ENCODE measurements around the gene NADK2.
A peak's percentile ranks its signal among the peaks of the same experiment; 100 is the strongest.
"Not testable (repeated sequence)": the region's sequence is repeated elsewhere in the genome, so short reads cannot be mapped to it uniquely, and the experiment has no call there.

NADK2 gene

GRCh38 chr5:36198281-36198680, 43.4 kb downstream of the NADK2 start:
- no peak for DNase-seq (ENCODE audit: insufficient read length, low spot score)
- FAIRE-seq, result no peak
- TF ChIP-seq TAF1 (IDR thresholded peaks at IDR 0.05; ENCODE audit: low read depth, low read length) (no peak), POLR2AphosphoS5 (IDR thresholded peaks at IDR 0.05; ENCODE audit: low read depth, low read length) (no peak), PAX5 (IDR thresholded peaks at IDR 0.05; ENCODE audit: insufficient read depth, low read length, severe bottlenecking) (no peak), POU2F2 (IDR thresholded peaks at IDR 0.05; ENCODE audit: low read depth, low read length) (no peak), POLR2A (IDR thresholded peaks at IDR 0.05; ENCODE audit: low read depth, low read length) (no peak), SPI1 (IDR thresholded peaks at IDR 0.05; ENCODE audit: low read depth, low read length) (no peak)

DNA sequence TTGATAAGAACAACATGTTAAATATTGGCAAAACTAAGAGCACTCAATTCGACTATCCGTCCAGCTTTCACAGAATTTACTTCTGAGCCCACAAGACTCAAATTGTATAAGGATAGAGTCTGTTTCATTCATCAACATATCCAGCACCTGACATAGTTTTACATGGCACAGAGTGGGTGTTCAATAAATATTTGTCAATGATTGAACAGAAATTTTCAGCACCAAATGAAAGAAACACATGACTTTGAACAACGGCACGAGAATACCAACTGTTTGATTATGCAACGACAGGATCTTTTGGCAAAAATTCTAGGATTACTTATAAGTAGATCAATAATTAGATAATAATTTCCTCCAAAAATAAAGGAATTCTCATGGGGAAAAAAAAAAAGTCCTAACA, 48.0 kb downstream of the NADK2 start:
- TF ChIP-seq PAX5 (IDR thresholded peaks at IDR 0.05; ENCODE audit: insufficient read depth, low read length, severe bottlenecking) (no peak), TAF1 (IDR thresholded peaks at IDR 0.05; ENCODE audit: low read depth, low read length) (no peak), POLR2A (IDR thresholded peaks at IDR 0.05; ENCODE audit: low read depth, low read length) (no peak)
- FAIRE-seq (no peak), DNase-seq (ENCODE audit: insufficient read length, low spot score) (no peak)

GRCh38 chr5:36184408-36184807, 57.3 kb downstream of the NADK2 start:
- DNase-seq (ENCODE audit: insufficient read length, low spot score); FAIRE-seq: not testable (repeated sequence)

DNA sequence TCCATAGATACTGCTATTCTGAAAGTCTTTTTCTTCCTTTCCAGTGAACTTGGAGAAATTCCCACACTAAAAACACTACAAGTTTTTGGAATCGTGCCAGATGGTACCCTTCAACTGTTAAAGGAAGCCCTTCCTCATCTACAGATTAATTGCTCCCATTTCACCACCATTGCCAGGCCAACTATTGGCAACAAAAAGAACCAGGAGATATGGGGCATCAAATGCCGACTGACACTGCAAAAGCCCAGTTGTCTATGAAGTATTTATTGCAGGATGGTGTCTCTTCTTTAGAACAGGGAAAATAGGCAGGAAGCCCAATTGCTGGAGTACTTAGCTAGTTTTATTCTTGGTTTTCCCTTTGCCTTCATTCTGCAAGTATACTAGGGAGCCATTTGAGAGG, 60.0 kb downstream of the NADK2 start:
- no peak for FAIRE-seq
- no peak for DNase-seq (ENCODE audit: insufficient read length, low spot score)
- no peak for TF ChIP-seq POU2F2 (IDR thresholded peaks at IDR 0.05; ENCODE audit: low read depth, low read length)
- TF ChIP-seq PAX5 (IDR thresholded peaks at IDR 0.05; ENCODE audit: insufficient read depth, low read length, severe bottlenecking), result no peak
- TF ChIP-seq POLR2A (IDR thresholded peaks at IDR 0.05; ENCODE audit: low read depth, low read length), result no peak
- TF ChIP-seq SPI1 (IDR thresholded peaks at IDR 0.05; ENCODE audit: low read depth, low read length), result no peak
- TF ChIP-seq TAF1 (IDR thresholded peaks at IDR 0.05; ENCODE audit: low read depth, low read length), result no peak
- TF ChIP-seq POLR2AphosphoS5 (IDR thresholded peaks at IDR 0.05; ENCODE audit: low read depth, low read length), result no peak

GRCh38 chr5:36180556-36181350, 61.0 kb downstream of the NADK2 start:
- TF ChIP-seq POLR2AphosphoS5 (IDR thresholded peaks at IDR 0.05; ENCODE audit: low read depth, low read length), result no peak
- TF ChIP-seq POLR2A (IDR thresholded peaks at IDR 0.05; ENCODE audit: low read depth, low read length), result no peak
- TF ChIP-seq POU2F2 (IDR thresholded peaks at IDR 0.05; ENCODE audit: low read depth, low read length), result no peak
- no peak for TF ChIP-seq TAF1 (IDR thresholded peaks at IDR 0.05; ENCODE audit: low read depth, low read length)
- no peak for TF ChIP-seq SPI1 (IDR thresholded peaks at IDR 0.05; ENCODE audit: low read depth, low read length)
- no peak for TF ChIP-seq PAX5 (IDR thresholded peaks at IDR 0.05; ENCODE audit: insufficient read depth, low read length, severe bottlenecking)
- no peak for FAIRE-seq
- DNase-seq (ENCODE audit: insufficient read length, low spot score), result no peak

- FAIRE-seq (peak; percentile 35), DNase-seq (ENCODE audit: insufficient read length, low spot score) (no peak)
- TF ChIP-seq POU2F2 (IDR thresholded peaks at IDR 0.05; ENCODE audit: low read depth, low read length) (no peak), POLR2A (IDR thresholded peaks at IDR 0.05; ENCODE audit: low read depth, low read length) (no peak), SPI1 (IDR thresholded peaks at IDR 0.05; ENCODE audit: low read depth, low read length) (no peak), TAF1 (IDR thresholded peaks at IDR 0.05; ENCODE audit: low read depth, low read length) (no peak), POLR2AphosphoS5 (IDR thresholded peaks at IDR 0.05; ENCODE audit: low read depth, low read length) (no peak)
Measured at GRCh38 chr5:36179950-36180349, 61.8 kb downstream of the NADK2 start.

- DNase-seq (ENCODE audit: insufficient read length, low spot score) (no peak), FAIRE-seq (no peak)
- no peak for TF ChIP-seq POLR2A (IDR thresholded peaks at IDR 0.05; ENCODE audit: low read depth, low read length)
- no peak for TF ChIP-seq TAF1 (IDR thresholded peaks at IDR 0.05; ENCODE audit: low read depth, low read length)
- TF ChIP-seq POLR2AphosphoS5 (IDR thresholded peaks at IDR 0.05; ENCODE audit: low read depth, low read length), result no peak
- no peak for TF ChIP-seq PAX5 (IDR thresholded peaks at IDR 0.05; ENCODE audit: insufficient read depth, low read length, severe bottlenecking)
Measured at GRCh38 chr5:36178524-36178890, 63.2 kb downstream of the NADK2 start.

DNA sequence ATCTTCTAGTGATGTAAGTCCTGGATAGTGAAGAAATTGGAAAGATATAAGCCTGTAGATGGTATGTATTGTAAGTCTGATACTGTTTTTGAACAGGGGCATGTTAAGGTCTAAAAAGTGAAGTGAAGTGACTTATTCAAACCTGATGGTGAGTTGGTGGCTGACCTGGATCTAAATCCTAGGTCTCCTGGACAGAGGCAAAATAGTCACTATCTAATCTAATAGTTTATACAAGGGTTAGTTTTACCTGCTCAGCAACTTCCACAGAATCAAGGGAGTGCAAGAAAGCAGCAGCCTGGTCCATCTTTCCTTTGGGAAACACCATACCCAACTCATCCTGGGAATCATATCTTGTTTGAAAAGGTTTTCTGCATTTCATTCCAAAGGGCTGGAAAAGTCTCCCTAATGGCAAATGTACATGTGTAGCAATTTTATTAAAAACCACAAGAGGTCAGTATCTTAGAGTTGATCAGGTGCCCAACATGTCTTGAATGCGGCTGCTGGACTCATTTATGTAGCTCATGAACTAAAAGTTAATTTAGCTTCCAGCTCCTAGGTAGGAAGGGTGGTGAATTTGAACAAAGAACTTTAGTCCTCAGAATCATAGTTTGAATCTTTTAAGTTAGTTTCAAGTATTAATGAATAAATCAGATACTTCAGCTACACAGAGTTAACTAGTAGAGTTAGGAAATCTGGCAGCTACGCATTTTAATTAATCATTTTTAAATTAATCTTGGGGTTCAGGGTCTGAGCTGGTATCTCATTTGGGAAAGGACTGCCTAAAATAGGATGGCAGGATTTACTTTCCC, 63.8 kb downstream of the NADK2 start:
- TF ChIP-seq TAF1 (IDR thresholded peaks at IDR 0.05; ENCODE audit: low read depth, low read length) (no peak), POLR2A (IDR thresholded peaks at IDR 0.05; ENCODE audit: low read depth, low read length) (no peak), SPI1 (IDR thresholded peaks at IDR 0.05; ENCODE audit: low read depth, low read length) (no peak), POLR2AphosphoS5 (IDR thresholded peaks at IDR 0.05; ENCODE audit: low read depth, low read length) (no peak), PAX5 (IDR thresholded peaks at IDR 0.05; ENCODE audit: insufficient read depth, low read length, severe bottlenecking) (no peak), POU2F2 (IDR thresholded peaks at IDR 0.05; ENCODE audit: low read depth, low read length) (no peak)
- no peak for DNase-seq (ENCODE audit: insufficient read length, low spot score)
- peak; percentile 76 for FAIRE-seq

- no peak for TF ChIP-seq POLR2AphosphoS5 (IDR thresholded peaks at IDR 0.05; ENCODE audit: low read depth, low read length)
- no peak for TF ChIP-seq POU2F2 (IDR thresholded peaks at IDR 0.05; ENCODE audit: low read depth, low read length)
- no peak for TF ChIP-seq POLR2A (IDR thresholded peaks at IDR 0.05; ENCODE audit: low read depth, low read length)
- TF ChIP-seq PAX5 (IDR thresholded peaks at IDR 0.05; ENCODE audit: insufficient read depth, low read length, severe bottlenecking), result no peak
- TF ChIP-seq TAF1 (IDR thresholded peaks at IDR 0.05; ENCODE audit: low read depth, low read length), result no peak
- no peak for TF ChIP-seq SPI1 (IDR thresholded peaks at IDR 0.05; ENCODE audit: low read depth, low read length)
- DNase-seq (ENCODE audit: insufficient read length, low spot score) (peak; percentile 14), FAIRE-seq (peak; percentile 80)
Measured at GRCh38 chr5:36177154-36177553, 64.6 kb downstream of the NADK2 start.

DNA sequence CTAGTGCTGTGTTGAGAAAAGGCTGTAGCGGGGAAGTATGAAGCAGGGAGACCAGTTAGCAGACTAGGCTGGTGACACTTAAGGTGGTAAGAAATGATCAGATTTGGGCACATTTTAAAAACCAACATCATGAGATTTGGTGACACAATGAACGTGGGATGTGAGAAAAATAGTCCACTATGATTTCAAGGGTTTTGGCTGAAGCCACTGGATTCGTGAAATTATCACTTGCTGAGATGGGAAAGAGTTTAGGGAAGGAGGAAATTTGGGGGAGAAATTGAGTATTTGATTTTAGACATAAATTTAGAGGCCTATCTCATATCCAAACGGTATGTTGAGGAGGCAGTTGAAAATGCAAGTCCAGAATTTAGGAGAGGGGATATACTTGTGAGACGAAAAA, 66.7 kb downstream of the NADK2 start:
- no peak for TF ChIP-seq SPI1 (IDR thresholded peaks at IDR 0.05; ENCODE audit: low read depth, low read length)
- no peak for TF ChIP-seq POU2F2 (IDR thresholded peaks at IDR 0.05; ENCODE audit: low read depth, low read length)
- TF ChIP-seq POLR2AphosphoS5 (IDR thresholded peaks at IDR 0.05; ENCODE audit: low read depth, low read length), result no peak
- TF ChIP-seq PAX5 (IDR thresholded peaks at IDR 0.05; ENCODE audit: insufficient read depth, low read length, severe bottlenecking), result no peak
- no peak for TF ChIP-seq TAF1 (IDR thresholded peaks at IDR 0.05; ENCODE audit: low read depth, low read length)
- no peak for TF ChIP-seq POLR2A (IDR thresholded peaks at IDR 0.05; ENCODE audit: low read depth, low read length)
- DNase-seq (ENCODE audit: insufficient read length, low spot score), result no peak

More for the DNA sequence above, 66.7 kb downstream of the NADK2 start:
- FAIRE-seq, result no peak

Measured in GM12891 (cell line).